Measurements from ENCODE around the gene CCDC195. TPM values are rescaled to one million over a fixed set of nuclear protein-coding genes. Genes with fewer than 3 reads are reported as not detected.

Gene CCDC195
- polyA plus RNA-seq, 1 donor from 2014 or later, result not detected

- Histone ChIP-seq H3K79me2 (replicated peaks; ENCODE audit: insufficient read depth, low read length) (no peaks in the 10 kb centered on the region), H3K27ac (ENCODE audit: low read length) (no peak overlapping the region), H4K20me1 (ENCODE audit: insufficient read depth) (no peaks in the 10 kb centered on the region), H3K4me3 (ENCODE audit: low read length) (no peak overlapping the region), H3K27me3 (ENCODE audit: insufficient read depth, low read depth, low read length) (no peaks in the 10 kb centered on the region), H3K4me2 (ENCODE audit: low read length) (no peak overlapping the region), H2AFZ (ENCODE audit: low read depth, low read length) (no peak overlapping the region), H3K36me3 (ENCODE audit: insufficient read depth, low read length) (no peaks in the 10 kb centered on the region), H3F3A (ENCODE audit: insufficient read depth, low read length, poor library complexity, severe bottlenecking) (no peaks in the 10 kb centered on the region), H3K9ac (ENCODE audit: low read length) (no peak overlapping the region), H3K9me3 (ENCODE audit: low read length) (no peaks in the 10 kb centered on the region), H3K9me2 (ENCODE audit: insufficient read depth, low read length) (no peaks in the 10 kb centered on the region)
- TF ChIP-seq CTCF (IDR thresholded peaks at IDR 0.05; ENCODE audit: poor library complexity, severe bottlenecking) (no peak), REST (IDR thresholded peaks at IDR 0.05; ENCODE audit: borderline replicate concordance) (no peak)
These were observed 58.8 kb downstream of the CCDC195 start for GRCh38 chr2:224657349-224657748.

GRCh38 chr2:224655006-224655537, 61.1 kb downstream of the CCDC195 start:
- H2AFZ ChIP-seq (ENCODE audit: low read depth, low read length), result no peak overlapping the region
- TF ChIP-seq EZH2 (IDR thresholded peaks at IDR 0.05; ENCODE audit: borderline replicate concordance, insufficient read depth, low read length, poor library complexity, severe bottlenecking), result no peak
- no peak for TF ChIP-seq SMC3 (conservative IDR thresholded peaks at IDR 0.05; ENCODE audit: poor library complexity)
- TF ChIP-seq RAD21 (conservative IDR thresholded peaks at IDR 0.05), result no peak
- no peak for TF ChIP-seq CTCF (IDR thresholded peaks at IDR 0.05; ENCODE audit: poor library complexity, severe bottlenecking)
- TF ChIP-seq EP300 (conservative IDR thresholded peaks at IDR 0.05; ENCODE audit: poor library complexity, severe bottlenecking), result no peak
- no peak for TF ChIP-seq POLR2AphosphoS5 (IDR thresholded peaks at IDR 0.05)
- TF ChIP-seq REST (IDR thresholded peaks at IDR 0.05; ENCODE audit: borderline replicate concordance), result no peak
- TF ChIP-seq TAF1 (IDR thresholded peaks at IDR 0.05; ENCODE audit: low read depth), result no peak
- TF ChIP-seq MXI1 (conservative IDR thresholded peaks at IDR 0.05; ENCODE audit: poor library complexity, severe bottlenecking), result no peak
- H3K9me2 ChIP-seq (ENCODE audit: insufficient read depth, low read length), result no peaks in the 10 kb centered on the region
- no peaks in the 10 kb centered on the region for H3F3A ChIP-seq (ENCODE audit: insufficient read depth, low read length, poor library complexity, severe bottlenecking)
- no peaks in the 10 kb centered on the region for H3K36me3 ChIP-seq (ENCODE audit: insufficient read depth, low read length)
- no peak overlapping the region for H3K9ac ChIP-seq (ENCODE audit: low read length)
- H3K4me3 ChIP-seq (ENCODE audit: low read length), result no peak overlapping the region
- H3K27ac ChIP-seq (ENCODE audit: low read length), result no peak overlapping the region
- no peaks in the 10 kb centered on the region for H3K79me2 ChIP-seq (replicated peaks; ENCODE audit: insufficient read depth, low read length)
- H3K27me3 ChIP-seq (ENCODE audit: insufficient read depth, low read depth, low read length), result no peaks in the 10 kb centered on the region
- H4K20me1 ChIP-seq (ENCODE audit: insufficient read depth), result no peaks in the 10 kb centered on the region
- no peaks in the 10 kb centered on the region for H3K9me3 ChIP-seq (ENCODE audit: low read length)
- H3K4me2 ChIP-seq (ENCODE audit: low read length), result no peak overlapping the region
